ENCODE results near the gene TLR2. TPM values are rescaled to one million over a fixed set of nuclear protein-coding genes. Genes with fewer than 3 reads are reported as not detected.

TLR2 gene
- total RNA-seq, 1 experiment from 2014 or later, result 0.90 TPM

DNA sequence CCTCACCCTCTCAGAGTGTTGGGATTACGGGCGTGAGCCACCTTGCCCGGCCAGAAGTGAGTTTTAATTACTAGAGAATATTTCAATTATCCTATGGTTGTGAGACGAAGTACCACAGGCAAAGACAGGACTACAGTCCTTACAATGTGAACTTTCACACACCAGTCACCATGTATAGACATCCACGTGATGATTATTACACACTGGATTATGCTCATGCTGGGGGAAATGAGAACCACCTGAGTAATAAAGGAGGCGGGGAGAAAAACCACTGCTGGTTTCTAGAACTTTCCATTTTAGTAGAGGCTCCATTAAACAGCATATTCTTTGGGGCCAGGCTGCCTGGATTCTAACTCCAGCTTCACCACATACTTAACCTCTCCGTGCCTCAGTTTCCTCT, 42.5 kb upstream of the TLR2 start:
- Histone ChIP-seq H3K4ac (ENCODE audit: low read depth, low read length) (no peak overlapping the region), H3T11ph (ENCODE audit: low read length) (no peak overlapping the region), H2BK120ac (ENCODE audit: low read depth, low read length, poor library complexity, severe bottlenecking) (no peak overlapping the region), H3K4me1 (ENCODE audit: insufficient read depth, low read length) (no peaks in the 10 kb centered on the region; the same call in 1 of the 2 replicates), H4K20me1 (ENCODE audit: control insufficient read depth, insufficient read depth, insufficient read length) (no peaks in the 10 kb centered on the region), H3K23me2 (ENCODE audit: insufficient read length, low read depth, low read length, poor library complexity, severe bottlenecking) (no peaks in the 10 kb centered on the region), H2AK5ac (ENCODE audit: insufficient read length, low read length) (no peak overlapping the region), H4K91ac (ENCODE audit: insufficient read length, low read depth, low read length) (no peak overlapping the region), H3K23ac (ENCODE audit: insufficient read length, low read depth, low read length) (no peak overlapping the region), H3K18ac (ENCODE audit: insufficient read length, low read depth, low read length) (no peak overlapping the region), H2AFZ (ENCODE audit: low read length) (no peak overlapping the region), H2BK12ac (ENCODE audit: insufficient read length, low read depth, low read length) (no peak overlapping the region), H3K9me3 (ENCODE audit: control insufficient read depth, low read depth, low read length) (no peaks in the 10 kb centered on the region), H3K27ac (ENCODE audit: insufficient read length, low read depth, low read length) (no peak overlapping the region), H3K4me2 (ENCODE audit: insufficient read depth, insufficient read length, low read length) (no peak overlapping the region), H3K9ac (ENCODE audit: extremely low read depth, insufficient read length, low read length) (no peak overlapping the region), H4K8ac (replicated peaks; ENCODE audit: insufficient read length, low read depth, low read length) (no peak overlapping the region), H2BK5ac (ENCODE audit: insufficient read length, low read length) (no peak overlapping the region), H3K79me1 (ENCODE audit: insufficient read depth, low read depth, low read length, poor library complexity, severe bottlenecking) (no peaks in the 10 kb centered on the region), H2BK15ac (ENCODE audit: low read depth, low read length) (no peak overlapping the region), H2BK20ac (ENCODE audit: low read depth, low read length, poor library complexity, severe bottlenecking) (no peak overlapping the region), H3K56ac (ENCODE audit: insufficient read length, low read depth, low read length) (no peak overlapping the region), H3K27me3 (ENCODE audit: insufficient read depth, low read length) (no peaks in the 10 kb centered on the region), H4K5ac (ENCODE audit: insufficient read length, low read depth, low read length) (no peak overlapping the region), H3K79me2 (ENCODE audit: insufficient read depth, low read length) (no peaks in the 10 kb centered on the region), H3K14ac (ENCODE audit: insufficient read depth, low read length) (no peak overlapping the region)
- no peak overlapping the region for H3K27ac Mint-ChIP-seq
- no peak for DNase-seq
- peaks cover 8% of the 10 kb centered on the region in 2 experiments for H3K9me3 Mint-ChIP-seq
- H3K36me3 Mint-ChIP-seq (ENCODE audit: insufficient read depth in 1 of 3, low read depth in 3 of 3), result peaks cover 4 to 12% (median 7%) of the 10 kb centered on the region in 3 experiments; a peak in 6 of 7 replicates
- H3K27me3 Mint-ChIP-seq (ENCODE audit: low read depth), result no peaks in the 10 kb centered on the region
- no peak overlapping the region for H3K4me3 Mint-ChIP-seq
- H3K4me1 Mint-ChIP-seq, result peaks cover 7 to 10% of the 10 kb centered on the region in 2 experiments
- no CpG with 5 or more reads among the region's 7 CpGs for WGBS (ENCODE audit: extremely low coverage, insufficient read length, low lambda C conversion rate)
- TF ChIP-seq CTCF (conservative IDR thresholded peaks at IDR 0.05), result no peak
